Middle frontal gyrus (tissue), 1 donor: ENCODE results near the gene GNG12.

Source experiments
- DNase-seq: peaks from one replicate; pipeline ENCODE4 v3.0.0-alpha.2; 2015; ENCODE audit warnings: low spot score; ENCODE audit errors: extremely low spot score

Gene GNG12

GRCh38 chr1:67655581-67655980, 177.7 kb downstream of the GNG12 start:
- DNase-seq, result no peak

GRCh38 chr1:67653304-67653703, 180.0 kb downstream of the GNG12 start:
- DNase-seq, result no peak

- DNase-seq, result no peak
Observed at GRCh38 chr1:67652800-67653199, 180.5 kb downstream of the GNG12 start.
